NB4 (cell line): ENCODE results near the gene DRICH1.

ENCODE experiments used
- CTCF ChIP-seq: IDR thresholded peaks from one replicate; pipeline ENCODE4 v1.5.1; 2012; ENCODE audit warnings: low read depth, low read length
- MAX ChIP-seq: IDR thresholded peaks from 2 replicates; pipeline ENCODE4 v1.6.1; 2011; ENCODE audit warnings: low read depth, low read length
- MYC ChIP-seq: IDR thresholded peaks from 2 replicates; pipeline ENCODE4 v1.6.1; 2011; ENCODE audit warnings: low read depth, low read length
- POLR2A ChIP-seq: IDR thresholded peaks from 2 replicates; pipeline ENCODE4 v1.6.1; 2011; ENCODE audit warnings: mild to moderate bottlenecking; ENCODE audit not compliant: insufficient read length; ENCODE audit errors: extremely low read depth

DNA sequence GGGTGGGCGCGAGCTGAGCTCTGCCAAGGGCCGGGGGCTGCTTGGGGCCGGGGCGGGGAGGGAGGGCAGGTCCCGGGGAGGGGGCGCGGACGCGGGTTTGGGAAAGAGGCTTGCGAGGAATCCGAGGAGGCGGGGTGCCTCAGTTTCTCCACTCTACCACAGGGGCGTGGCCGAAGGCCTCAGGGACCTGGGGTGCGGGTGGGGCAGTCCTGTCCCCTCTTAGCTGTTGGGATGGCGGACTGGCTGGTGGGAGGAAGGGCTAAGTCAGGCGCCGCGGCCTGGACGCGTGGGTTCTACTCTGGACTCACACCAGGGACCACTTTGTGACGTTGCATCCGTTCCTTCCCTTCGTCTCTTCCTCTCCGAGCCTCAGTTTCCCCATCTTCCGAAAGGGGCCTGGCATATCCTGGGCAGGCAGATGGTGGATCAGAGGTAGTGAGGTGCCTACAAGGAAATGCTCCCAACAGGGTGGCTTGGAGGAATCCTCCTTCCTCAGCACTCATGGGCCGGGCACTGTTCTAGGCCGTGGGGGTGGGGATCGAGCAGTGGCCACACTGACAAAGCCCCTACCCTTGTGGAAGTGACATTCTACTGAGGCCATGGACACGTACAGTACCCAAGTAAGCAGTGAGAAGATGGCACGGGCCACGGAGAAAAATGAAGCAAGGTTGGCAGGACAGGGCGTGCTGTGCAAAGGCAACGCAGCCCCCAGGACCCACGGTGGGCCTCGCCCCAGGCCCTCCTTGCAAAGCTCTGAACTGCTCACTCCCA, 65.2 kb downstream of the DRICH1 start:
- no peak for TF ChIP-seq POLR2A
- TF ChIP-seq CTCF = no peak
- no peak for TF ChIP-seq MYC
- TF ChIP-seq MAX = no peak
